Endothelial cell of umbilical vein (primary cell): ENCODE data around the gene GAL3ST2. TPM values are rescaled to one million over a fixed set of nuclear protein-coding genes. Genes with fewer than 3 reads are reported as not detected.

ENCODE experiments used
- BruUV-seq: library from RNA; stranded (reverse); fragments of 400-500 nt; replicated peaks from 2 replicates; lab custom pipeline; 2021; lab: Mats Ljungman, UMichigan
- CTCF ChIA-PET: fragments of 300-600, 350-600 bp; sonication (Branson Sonifier 250); formaldehyde crosslinking; loops from one replicate; lab custom pipeline; 2021; ENCODE audit warnings: antibody characterized with exemption, inconsistent platforms; lab: Charles Lee
- POLR2A ChIA-PET: fragments of 300-600, 350-600 bp; sonication (Branson Sonifier 250); formaldehyde crosslinking; loops from one replicate; lab custom pipeline; 2021; ENCODE audit warnings: antibody characterized with exemption, inconsistent platforms; lab: Charles Lee
- DNase-seq: peaks from one replicate; pipeline ENCODE4 v3.0.0-alpha.2; 2011; ENCODE audit warnings: low read depth, low spot score
- FAIRE-seq: peaks from 2 replicates; lab custom pipeline; 2011; peaks lifted over from hg19 to GRCh38; lab: Jason Lieb, UNC
- H2AFZ ChIP-seq: 2 replicates; pipeline ENCODE4 v1.6.0; 2012; ENCODE audit warnings: low read depth, low read length, control low read depth, inconsistent platforms
- H3K27ac ChIP-seq: 2 replicates; pipeline ENCODE4 v1.5.1; 2011; ENCODE audit warnings: low read depth, mild to moderate bottlenecking, control low read depth, low read length, moderate library complexity; ENCODE audit not compliant: insufficient read depth
- H3K27me3 ChIP-seq, 2 experiments: 2 replicates each; pipeline versions ENCODE4 v1.6.0 to v1.6.1; 2011; ENCODE audit warnings: low read length in 2 of 2, mixed read lengths in 1 of 2; ENCODE audit not compliant: control insufficient read depth in 2 of 2, insufficient read depth in 2 of 2
- H3K36me3 ChIP-seq, 2 experiments: 2 replicates in 1 of 2; 3 replicates in 1 of 2; pipeline ENCODE4 v1.5.1; 2011; ENCODE audit warnings: low read length in 2 of 2, mild to moderate bottlenecking in 1 of 2, moderate library complexity in 1 of 2; ENCODE audit not compliant: control insufficient read depth in 2 of 2, insufficient read depth in 2 of 2; ENCODE audit errors: extremely low read depth in 1 of 2
- H3K4me1 ChIP-seq: 3 replicates; pipeline ENCODE4 v1.5.1; 2011; ENCODE audit warnings: mild to moderate bottlenecking, low read length; ENCODE audit not compliant: control insufficient read depth, insufficient read depth; ENCODE audit errors: extremely low read depth
- H3K4me2 ChIP-seq: 2 replicates; pipeline ENCODE4 v1.6.1; 2011; ENCODE audit warnings: low read length, control low read depth, mixed read lengths; ENCODE audit not compliant: insufficient read depth
- H3K4me3 ChIP-seq, 3 experiments: fragments of 200-600 bp in 1 of 3; sonication (generic), shearing (Covaris generic) in 1 of 3; replicated peaks in 1 of 3; 2 replicates each; pipeline ENCODE4 v1.5.1; 2011 to 2016; ENCODE audit warnings: control low read depth in 3 of 3, low read length in 3 of 3, mild to moderate bottlenecking in 2 of 3, inconsistent platforms in 1 of 3, low read depth in 1 of 3, moderate library complexity in 1 of 3; ENCODE audit not compliant: insufficient read depth in 1 of 3
- H3K79me2 ChIP-seq: 2 replicates; pipeline ENCODE4 v1.6.0; 2012; ENCODE audit warnings: low read length, inconsistent platforms; ENCODE audit not compliant: control insufficient read depth, insufficient read depth
- H3K9ac ChIP-seq: replicated peaks from 2 replicates; pipeline ENCODE3; 2011; ENCODE audit warnings: low read length, control low read depth; ENCODE audit not compliant: insufficient read depth; ENCODE audit errors: extremely low read depth
- H3K9me1 ChIP-seq: replicated peaks from 3 replicates; pipeline ENCODE4 v1.6.0; 2011; ENCODE audit warnings: mild to moderate bottlenecking, low read length; ENCODE audit not compliant: control insufficient read depth, insufficient read depth; ENCODE audit errors: extremely low read depth
- H3K9me3 ChIP-seq: replicated peaks from 2 replicates; pipeline ENCODE4 v1.5.1; 2012; ENCODE audit warnings: low read length, inconsistent platforms; ENCODE audit not compliant: control insufficient read depth, insufficient read depth
- H4K20me1 ChIP-seq: replicated peaks from 2 replicates; pipeline ENCODE3; 2011; ENCODE audit warnings: mild to moderate bottlenecking, low read length; ENCODE audit not compliant: control insufficient read depth, insufficient read depth; ENCODE audit errors: extremely low read depth
- EZH2 ChIP-seq: IDR thresholded peaks from 2 replicates; pipeline ENCODE4 v1.6.1; 2012; ENCODE audit warnings: borderline replicate concordance, low read depth, mild to moderate bottlenecking, moderate library complexity, low read length, inconsistent platforms; ENCODE audit not compliant: severe bottlenecking
- FOS ChIP-seq: IDR thresholded peaks from 2 replicates; pipeline ENCODE4 v1.6.1; 2011; ENCODE audit warnings: mild to moderate bottlenecking, low read length, moderate library complexity, borderline replicate concordance; ENCODE audit not compliant: insufficient read depth
- GATA2 ChIP-seq: IDR thresholded peaks from 2 replicates; pipeline ENCODE4 v1.7.0; 2011; ENCODE audit warnings: low read depth, mild to moderate bottlenecking, moderate library complexity, mixed read lengths, low read length; ENCODE audit not compliant: insufficient read length, insufficient read depth
- JUN ChIP-seq: IDR thresholded peaks from 2 replicates; pipeline ENCODE4 v1.6.1; 2011; ENCODE audit warnings: borderline replicate concordance, low read depth; ENCODE audit not compliant: insufficient read length, insufficient read depth
- MYC ChIP-seq: IDR thresholded peaks from one replicate; pipeline ENCODE4 v1.6.1; 2011; ENCODE audit warnings: mild to moderate bottlenecking, low read depth, low read length
- POLR2A ChIP-seq: IDR thresholded peaks from 2 replicates; pipeline ENCODE4 v1.6.1; 2012; ENCODE audit warnings: low read depth, mild to moderate bottlenecking, control low read depth, low read length
- POLR2AphosphoS5 ChIP-seq: IDR thresholded peaks from 2 replicates; pipeline ENCODE4 v1.6.1; 2012; ENCODE audit warnings: low read depth, mild to moderate bottlenecking, control low read depth, low read length, moderate library complexity; ENCODE audit not compliant: insufficient read depth
- dilution Hi-C: fragments of 300-500 bp; cut with MboI; formaldehyde crosslinking; loops from one replicate; pipeline ENCODE4 v1.15.0; 2019; ENCODE audit warnings: low sequenced_read_pairs; ENCODE audit not compliant: extremely low pct_ligation_motif_present
- intact Hi-C: fragments of 100-400 bp; cut with micrococcal nuclease; formaldehyde crosslinking; loops from one replicate; pipeline ENCODE4 v1.10.0; 2022
- polyA plus RNA-seq, 4 experiments: library from polyadenylated mRNA; depleted of rRNA in 3 of 4; stranded (reverse) in 3 of 4; unstranded in 1 of 4; fragments of >200 nt; gene quantifications; 2 replicates each; pipeline versions ENCODE4 v1.2.1 to v1.2.3, GENCODE V29; 2011 to 2012; ENCODE audit warnings: missing spikeins in 1 of 4
- total RNA-seq: library from RNA; stranded (reverse); gene quantifications from 2 replicates; pipeline ENCODE4 v1.2.3, GENCODE V29; 2021
- TF ChIP-seq, protein P1 (sequence below): IDR thresholded peaks from 2 replicates; pipeline ENCODE4 v1.6.1; 2011; ENCODE audit not compliant: insufficient read depth, insufficient read length
- TF ChIP-seq, protein P2 (sequence below), 2 donors: IDR thresholded peaks; 1 replicate in 1 of 2; 2 replicates in 1 of 2; pipeline ENCODE4 v1.5.1; 2011; ENCODE audit warnings: low read length in 2 of 2, mild to moderate bottlenecking in 2 of 2, moderate library complexity in 2 of 2, control low read depth in 1 of 2, inconsistent platforms in 1 of 2, low read depth in 1 of 2; ENCODE audit not compliant: insufficient read depth in 1 of 2; ENCODE audit errors: extremely low read depth in 1 of 2

Gene GAL3ST2
- total and polyA plus RNA-seq, 2 donors (not counting 3 experiments of a cell fraction or from before 2014, with no cell fraction given), result not detected

DNA sequence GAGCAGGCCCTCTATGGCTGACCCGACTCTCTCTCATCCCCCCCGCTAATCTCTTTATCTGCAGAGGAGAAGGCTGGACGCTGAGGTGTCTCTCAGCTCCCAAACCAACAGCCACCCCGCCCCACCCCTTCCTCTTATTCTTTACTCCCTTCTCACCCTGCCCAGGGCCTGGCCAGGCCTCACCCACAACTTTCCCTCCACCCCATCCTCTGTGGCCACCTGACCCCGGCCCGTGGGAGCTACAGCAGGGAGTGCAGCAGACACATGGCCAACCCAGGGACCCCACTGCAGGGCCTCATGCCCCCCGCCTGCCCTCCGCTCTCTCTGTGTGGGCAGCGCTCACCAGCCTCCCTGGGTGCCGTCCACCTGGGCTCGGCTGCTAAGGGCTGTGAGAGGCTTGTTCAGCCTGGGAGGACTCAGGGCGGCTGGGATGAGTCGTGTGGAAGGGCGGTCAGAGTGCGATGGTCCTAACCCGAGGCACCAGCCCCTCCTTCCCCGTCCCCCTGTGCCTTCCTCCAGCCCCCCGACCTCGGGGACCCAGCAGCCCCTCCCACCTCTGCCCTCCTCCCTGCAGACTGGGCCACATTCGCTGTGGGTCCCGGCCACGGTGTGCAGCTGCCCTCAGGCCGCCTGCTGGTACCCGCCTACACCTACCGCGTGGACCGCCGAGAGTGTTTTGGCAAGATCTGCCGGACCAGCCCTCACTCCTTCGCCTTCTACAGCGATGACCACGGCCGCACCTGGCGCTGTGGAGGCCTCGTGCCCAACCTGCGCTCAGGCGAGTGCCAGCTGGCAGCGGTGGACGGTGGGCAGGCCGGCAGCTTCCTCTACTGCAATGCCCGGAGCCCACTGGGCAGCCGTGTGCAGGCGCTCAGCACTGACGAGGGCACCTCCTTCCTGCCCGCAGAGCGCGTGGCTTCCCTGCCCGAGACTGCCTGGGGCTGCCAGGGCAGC is 39.1 kb downstream of the GAL3ST2 start:
- TF ChIP-seq, protein P1, sequence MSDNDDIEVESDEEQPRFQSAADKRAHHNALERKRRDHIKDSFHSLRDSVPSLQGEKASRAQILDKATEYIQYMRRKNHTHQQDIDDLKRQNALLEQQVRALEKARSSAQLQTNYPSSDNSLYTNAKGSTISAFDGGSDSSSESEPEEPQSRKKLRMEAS, result no peak
- TF ChIP-seq EZH2, result no peak
- TF ChIP-seq, protein P2, sequence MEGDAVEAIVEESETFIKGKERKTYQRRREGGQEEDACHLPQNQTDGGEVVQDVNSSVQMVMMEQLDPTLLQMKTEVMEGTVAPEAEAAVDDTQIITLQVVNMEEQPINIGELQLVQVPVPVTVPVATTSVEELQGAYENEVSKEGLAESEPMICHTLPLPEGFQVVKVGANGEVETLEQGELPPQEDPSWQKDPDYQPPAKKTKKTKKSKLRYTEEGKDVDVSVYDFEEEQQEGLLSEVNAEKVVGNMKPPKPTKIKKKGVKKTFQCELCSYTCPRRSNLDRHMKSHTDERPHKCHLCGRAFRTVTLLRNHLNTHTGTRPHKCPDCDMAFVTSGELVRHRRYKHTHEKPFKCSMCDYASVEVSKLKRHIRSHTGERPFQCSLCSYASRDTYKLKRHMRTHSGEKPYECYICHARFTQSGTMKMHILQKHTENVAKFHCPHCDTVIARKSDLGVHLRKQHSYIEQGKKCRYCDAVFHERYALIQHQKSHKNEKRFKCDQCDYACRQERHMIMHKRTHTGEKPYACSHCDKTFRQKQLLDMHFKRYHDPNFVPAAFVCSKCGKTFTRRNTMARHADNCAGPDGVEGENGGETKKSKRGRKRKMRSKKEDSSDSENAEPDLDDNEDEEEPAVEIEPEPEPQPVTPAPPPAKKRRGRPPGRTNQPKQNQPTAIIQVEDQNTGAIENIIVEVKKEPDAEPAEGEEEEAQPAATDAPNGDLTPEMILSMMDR (IDR thresholded peaks at IDR 0.05; ENCODE audit: extremely low read depth in 1 of 2, insufficient read depth in 1 of 2, low read depth in 1 of 2, low read length in 2 of 2), result no peak
- TF ChIP-seq JUN, result no peak
- no peak for TF ChIP-seq MYC
- TF ChIP-seq POLR2A, result no peak
- no peak for TF ChIP-seq GATA2
- TF ChIP-seq POLR2AphosphoS5, result no peak
- TF ChIP-seq FOS, result no peak
- Histone ChIP-seq H3K79me2 (no peaks in the 10 kb centered on the region), H3K9ac (no peak overlapping the region), H3K27me3 (no peaks in the 10 kb centered on the region), H3K4me2 (no peak overlapping the region), H3K36me3 (no peaks in the 10 kb centered on the region), H3K9me3 (no peaks in the 10 kb centered on the region), H2AFZ (no peak overlapping the region), H3K9me1 (no peaks in the 10 kb centered on the region), H4K20me1 (no peaks in the 10 kb centered on the region), H3K4me1 (peaks cover 3% of the 10 kb centered on the region), H3K4me3 (no peak overlapping the region), H3K27ac (no peak overlapping the region)
- DNase-seq (no peak), FAIRE-seq (no peak)
- ChIA-PET CTCF (no interaction called here), POLR2A (no interaction called here)
- BruUV-seq, result no TSS peak
- intact Hi-C loops (no loop called here), dilution Hi-C loops (no loop called here)
